ENCODE results near the gene CGB1.

Gene CGB1

GRCh38 chr19:48989701-48990291 lies 46.9 kb downstream of the CGB1 start:
- in situ Hi-C loops (cut with HindIII; ENCODE audit: low sequenced_read_pairs): loop anchor here (5.0 kb wide), 1 partner anchor 192 kb away; no protein-coding TSS in a partner anchor
- DNase-seq (ENCODE audit: low read depth): no peak
- no peak overlapping the region for H3K4me3 ChIP-seq (ENCODE audit: low read depth, low read length)
- no peak for TF ChIP-seq CTCF (IDR thresholded peaks at IDR 0.05; ENCODE audit: low read depth, low read length, missing control alignments)

DNA sequence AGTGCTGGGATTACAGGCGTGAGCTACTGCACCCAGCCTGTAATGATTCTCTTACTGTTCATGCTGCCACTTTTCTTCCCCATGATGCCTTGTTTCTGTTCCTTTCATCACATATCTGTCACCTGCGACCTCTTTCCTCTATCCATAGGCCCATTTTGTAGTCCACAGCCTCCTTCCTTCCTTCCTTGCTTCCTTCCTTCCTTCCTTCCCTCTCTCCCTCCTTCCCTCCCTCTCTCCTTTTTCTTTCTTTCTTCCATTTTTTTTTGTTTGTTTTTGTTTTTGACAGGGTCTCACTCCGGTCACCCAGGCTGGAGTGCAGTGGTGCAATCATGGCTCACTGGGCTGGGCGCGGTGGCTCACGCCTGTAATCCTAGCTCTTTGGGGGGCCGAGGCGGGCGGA lies 47.8 kb downstream of the CGB1 start:
- TF ChIP-seq CTCF (IDR thresholded peaks at IDR 0.05; ENCODE audit: low read depth, low read length, missing control alignments): no peak
- in situ Hi-C loops (cut with HindIII; ENCODE audit: low sequenced_read_pairs): loop anchor here (5.0 kb wide), 1 partner anchor 192 kb away; no protein-coding TSS in a partner anchor
- no peak for DNase-seq (ENCODE audit: low read depth)
- no peak overlapping the region for H3K4me3 ChIP-seq (ENCODE audit: low read depth, low read length)

DNA sequence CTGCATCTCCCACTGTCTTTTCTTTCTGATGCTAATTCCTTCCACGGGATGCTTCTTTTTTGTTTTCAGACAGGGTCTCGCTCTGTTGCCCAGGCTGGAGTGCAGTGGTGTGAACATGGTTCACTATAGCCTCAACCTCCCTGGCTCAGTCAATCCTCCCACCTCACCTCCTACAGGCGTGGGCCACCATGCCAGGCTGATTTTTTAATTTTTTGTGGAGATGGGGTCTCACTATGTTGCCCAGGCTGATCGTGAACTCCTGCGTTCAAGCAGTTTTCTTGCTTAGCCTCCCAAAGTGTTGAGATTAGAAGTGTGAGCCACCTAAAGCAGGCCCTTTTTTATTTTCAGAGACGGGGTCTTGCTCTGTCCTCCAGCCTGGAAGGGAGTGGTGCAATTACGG lies 48.4 kb downstream of the CGB1 start:
- no peak overlapping the region for H3K4me3 ChIP-seq (ENCODE audit: low read depth, low read length)
- no peak for TF ChIP-seq CTCF (IDR thresholded peaks at IDR 0.05; ENCODE audit: low read depth, low read length, missing control alignments)
- in situ Hi-C loops (cut with HindIII; ENCODE audit: low sequenced_read_pairs): loop anchor here (5.0 kb wide), 1 partner anchor 191 kb away; no protein-coding TSS in a partner anchor
- DNase-seq (ENCODE audit: low read depth): no peak

DNA sequence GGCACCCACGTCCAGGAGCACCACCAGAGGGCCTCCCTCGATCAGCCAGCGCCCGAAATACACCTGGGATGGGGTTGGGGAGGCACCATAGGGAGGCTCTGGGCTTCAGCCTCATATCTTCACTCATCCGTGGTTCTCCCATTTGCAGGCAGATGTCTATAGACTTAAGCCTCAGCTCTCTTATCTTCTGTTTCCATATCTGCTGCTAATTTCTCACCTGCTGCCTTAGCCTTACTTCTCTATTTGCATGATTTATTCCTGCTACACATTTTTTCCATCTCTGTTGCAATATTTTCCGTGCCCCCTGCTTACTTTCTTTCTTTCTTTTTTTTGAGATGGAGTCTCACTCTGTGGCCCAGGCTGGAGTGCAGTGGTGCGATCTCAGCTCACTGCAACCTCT lies 49.4 kb downstream of the CGB1 start:
- in situ Hi-C loops (cut with HindIII; ENCODE audit: low sequenced_read_pairs): loop anchor here (5.0 kb wide), 1 partner anchor 190 kb away; no protein-coding TSS in a partner anchor
- no peak for TF ChIP-seq CTCF (IDR thresholded peaks at IDR 0.05; ENCODE audit: low read depth, low read length, missing control alignments)
- no peak overlapping the region for H3K4me3 ChIP-seq (ENCODE audit: low read depth, low read length)
- no peak for DNase-seq (ENCODE audit: low read depth)

DNA sequence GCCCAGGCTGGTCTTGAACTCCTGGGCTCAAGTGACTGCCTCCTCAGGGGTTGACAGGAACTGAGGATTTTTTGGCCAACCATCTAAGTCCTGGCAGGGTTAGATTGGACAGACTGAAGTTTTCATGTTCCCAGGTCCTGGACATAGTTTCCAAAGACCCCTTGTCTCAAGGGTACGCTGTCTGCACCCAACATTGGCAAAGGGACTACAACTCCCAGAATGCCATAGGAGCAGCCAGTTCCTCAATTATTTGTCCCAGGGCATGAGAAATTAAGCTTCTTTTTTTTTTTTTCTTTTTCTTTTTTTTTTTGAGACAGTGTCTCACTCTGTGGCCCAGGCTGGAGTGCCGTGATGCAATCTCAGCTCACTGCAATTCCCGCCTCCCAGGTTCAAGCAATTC lies 50.5 kb downstream of the CGB1 start:
- no peak for DNase-seq (ENCODE audit: low read depth)
- no peak overlapping the region for H3K4me3 ChIP-seq (ENCODE audit: low read depth, low read length)
- TF ChIP-seq CTCF (IDR thresholded peaks at IDR 0.05; ENCODE audit: low read depth, low read length, missing control alignments): no peak
- in situ Hi-C loops (cut with HindIII; ENCODE audit: low sequenced_read_pairs): loop anchor here (5.0 kb wide), 1 partner anchor 189 kb away; no protein-coding TSS in a partner anchor

GRCh38 chr19:48985711-48986110 lies 51.0 kb downstream of the CGB1 start:
- in situ Hi-C loops (cut with HindIII; ENCODE audit: low sequenced_read_pairs): loop anchor here (5.0 kb wide), 1 partner anchor 188 kb away; no protein-coding TSS in a partner anchor
- TF ChIP-seq CTCF (IDR thresholded peaks at IDR 0.05; ENCODE audit: low read depth, low read length, missing control alignments): no peak
- H3K4me3 ChIP-seq (ENCODE audit: low read depth, low read length): no peak overlapping the region
- no peak for DNase-seq (ENCODE audit: low read depth)

Measured in astrocyte of the cerebellum (primary cell).